Measurements from ENCODE around the gene MAPT. TPM values are rescaled to one million over a fixed set of nuclear protein-coding genes. Genes with fewer than 3 reads are reported as not detected.

The MAPT gene
- total RNA-seq, 1 experiment from 2014 or later = 3.6 TPM

DNA sequence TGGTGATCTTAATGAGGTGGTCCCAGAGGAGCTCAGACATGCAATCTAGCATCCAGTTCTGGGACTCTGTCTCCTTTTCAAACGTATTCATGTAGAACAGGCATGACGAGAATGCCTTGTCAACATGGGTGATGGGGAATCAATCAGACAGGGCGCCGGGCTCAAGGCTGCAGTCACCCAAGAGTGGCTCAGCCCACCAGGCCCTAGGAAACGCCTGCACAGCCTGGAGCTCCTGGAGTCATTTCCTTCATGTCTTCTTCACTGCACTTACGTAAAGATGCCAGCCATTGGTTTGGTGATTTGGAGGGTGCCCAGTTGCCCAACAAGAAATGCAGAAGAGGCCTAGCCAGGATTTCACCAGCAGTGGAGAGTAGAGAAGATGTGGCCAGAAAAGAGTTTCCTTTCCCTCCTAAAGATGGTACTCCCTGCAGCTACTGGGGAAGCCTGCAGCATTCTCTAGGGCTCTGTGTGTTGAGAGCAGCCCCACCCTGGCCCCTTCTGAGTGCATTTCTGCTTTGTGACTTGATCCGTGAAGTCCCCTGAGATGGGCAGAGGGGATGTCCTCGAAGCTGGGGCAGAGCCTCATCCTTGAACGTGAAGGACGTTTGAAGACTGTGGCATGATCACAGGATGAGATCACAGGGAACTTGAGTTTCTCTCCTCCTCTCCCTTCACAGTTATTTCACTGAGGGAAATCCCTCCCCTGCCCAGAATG, 80.7 kb downstream of the MAPT start:
- ChIA-PET POLR2A (ENCODE audit: unreplicated experiment) (no interaction called here), CTCF (interaction anchor here (0.5 kb wide), 1 partner anchor 36 kb away, joined by 3 read pairs; no protein-coding TSS in a partner anchor)
- Histone ChIP-seq H3K4me1 (ENCODE audit: insufficient read depth, low read length) (no peaks in the 10 kb centered on the region), H3K27me3 (ENCODE audit: low read length) (no peaks in the 10 kb centered on the region), H3K9me3 (ENCODE audit: low read length) (no peaks in the 10 kb centered on the region), H3K4me2 (ENCODE audit: low read length) (no peak overlapping the region), H3K36me3 (ENCODE audit: low read depth, low read length) (no peaks in the 10 kb centered on the region), H3K79me2 (ENCODE audit: low read length) (no peaks in the 10 kb centered on the region), H4K20me1 (ENCODE audit: low read length) (no peaks in the 10 kb centered on the region), H3K4me3 (ENCODE audit: low read length) (no peak overlapping the region), H3F3A (ENCODE audit: low read length, unreplicated experiment) (no peaks in the 10 kb centered on the region), H3K9me2 (replicated peaks; ENCODE audit: low read length) (no peaks in the 10 kb centered on the region), H3K27ac (ENCODE audit: low read length) (no peak overlapping the region), H2AFZ (ENCODE audit: low read length) (no peak overlapping the region), H3K9ac (ENCODE audit: low read length) (no peak overlapping the region)
- TF ChIP-seq EZH2 (IDR thresholded peaks at IDR 0.05; ENCODE audit: low read length, unreplicated experiment) (no peak), CTCF (conservative IDR thresholded peaks at IDR 0.05; ENCODE audit: low read depth, low read length) (no peak), EZH2phosphoT487 (IDR thresholded peaks at IDR 0.05; ENCODE audit: borderline replicate concordance, low read length) (no peak)
- ATAC-seq = no peak
- intact Hi-C loops (cut with micrococcal nuclease) = no loop called here
- BruUV-seq (replicated peaks) = no TSS peak
- DNase-seq = no peak

GRCh38 chr17:45975640-45976295, 81.4 kb downstream of the MAPT start:
- TF ChIP-seq CTCF (conservative IDR thresholded peaks at IDR 0.05; ENCODE audit: low read depth, low read length) (no peak), EZH2phosphoT487 (IDR thresholded peaks at IDR 0.05; ENCODE audit: borderline replicate concordance, low read length) (no peak), EZH2 (IDR thresholded peaks at IDR 0.05; ENCODE audit: low read length, unreplicated experiment) (no peak)
- H3K9ac ChIP-seq (ENCODE audit: low read length) = no peak overlapping the region
- no peak overlapping the region for H3K4me3 ChIP-seq (ENCODE audit: low read length)
- ATAC-seq (no peak), DNase-seq (no peak)
- no peak overlapping the region for H3K27ac ChIP-seq (ENCODE audit: low read length)
- intact Hi-C loops (cut with micrococcal nuclease) = no loop called here
- H3K9me3 ChIP-seq (ENCODE audit: low read length) = no peaks in the 10 kb centered on the region
- H3K4me2 ChIP-seq (ENCODE audit: low read length) = no peak overlapping the region
- no peaks in the 10 kb centered on the region for H3K9me2 ChIP-seq (replicated peaks; ENCODE audit: low read length)
- no peaks in the 10 kb centered on the region for H4K20me1 ChIP-seq (ENCODE audit: low read length)
- no peaks in the 10 kb centered on the region for H3F3A ChIP-seq (ENCODE audit: low read length, unreplicated experiment)
- no peaks in the 10 kb centered on the region for H3K36me3 ChIP-seq (ENCODE audit: low read depth, low read length)
- H3K27me3 ChIP-seq (ENCODE audit: low read length) = no peaks in the 10 kb centered on the region
- H2AFZ ChIP-seq (ENCODE audit: low read length) = no peak overlapping the region
- BruUV-seq (replicated peaks) = no TSS peak
- H3K79me2 ChIP-seq (ENCODE audit: low read length) = no peaks in the 10 kb centered on the region
- ChIA-PET POLR2A (ENCODE audit: unreplicated experiment) (no interaction called here), CTCF (interaction anchor here (0.5 to 0.6 kb wide), 2 partner anchors 26 to 35 kb away, joined by 3 to 6 read pairs; no protein-coding TSS in a partner anchor)
- H3K4me1 ChIP-seq (ENCODE audit: insufficient read depth, low read length) = no peaks in the 10 kb centered on the region

GRCh38 chr17:45976391-45976754, 82.0 kb downstream of the MAPT start:
- no peak overlapping the region for H3K4me3 ChIP-seq (ENCODE audit: low read length)
- intact Hi-C loops (cut with micrococcal nuclease) = no loop called here
- H3K4me1 ChIP-seq (ENCODE audit: insufficient read depth, low read length) = no peaks in the 10 kb centered on the region
- H3K27me3 ChIP-seq (ENCODE audit: low read length) = no peaks in the 10 kb centered on the region
- CTCF ChIA-PET = no interaction called here
- DNase-seq (no peak), ATAC-seq (no peak)
- H3K27ac ChIP-seq (ENCODE audit: low read length) = no peak overlapping the region
- no peaks in the 10 kb centered on the region for H3F3A ChIP-seq (ENCODE audit: low read length, unreplicated experiment)
- H2AFZ ChIP-seq (ENCODE audit: low read length) = no peak overlapping the region
- no peaks in the 10 kb centered on the region for H3K36me3 ChIP-seq (ENCODE audit: low read depth, low read length)
- POLR2A ChIA-PET (ENCODE audit: unreplicated experiment) = no interaction called here
- H4K20me1 ChIP-seq (ENCODE audit: low read length) = no peaks in the 10 kb centered on the region
- H3K9ac ChIP-seq (ENCODE audit: low read length) = no peak overlapping the region
- BruUV-seq (replicated peaks) = no TSS peak
- no peak overlapping the region for H3K4me2 ChIP-seq (ENCODE audit: low read length)
- no peaks in the 10 kb centered on the region for H3K9me2 ChIP-seq (replicated peaks; ENCODE audit: low read length)
- no peaks in the 10 kb centered on the region for H3K79me2 ChIP-seq (ENCODE audit: low read length)
- no peak for TF ChIP-seq EZH2 (IDR thresholded peaks at IDR 0.05; ENCODE audit: low read length, unreplicated experiment)
- no peak for TF ChIP-seq CTCF (conservative IDR thresholded peaks at IDR 0.05; ENCODE audit: low read depth, low read length)
- no peak for TF ChIP-seq EZH2phosphoT487 (IDR thresholded peaks at IDR 0.05; ENCODE audit: borderline replicate concordance, low read length)
- no peaks in the 10 kb centered on the region for H3K9me3 ChIP-seq (ENCODE audit: low read length)

All from PC-3 (cell line).